HG03439 (cell line): ENCODE data around the gene NBEA.

Experiments
- ATAC-seq: cut with Tn5 transposase; IDR thresholded peaks from one replicate; pipeline ENCODE4 v1.9.1; 2021; ENCODE audit warnings: mild to moderate bottlenecking, moderate library complexity; ENCODE audit not compliant: unreplicated experiment

Gene NBEA

DNA sequence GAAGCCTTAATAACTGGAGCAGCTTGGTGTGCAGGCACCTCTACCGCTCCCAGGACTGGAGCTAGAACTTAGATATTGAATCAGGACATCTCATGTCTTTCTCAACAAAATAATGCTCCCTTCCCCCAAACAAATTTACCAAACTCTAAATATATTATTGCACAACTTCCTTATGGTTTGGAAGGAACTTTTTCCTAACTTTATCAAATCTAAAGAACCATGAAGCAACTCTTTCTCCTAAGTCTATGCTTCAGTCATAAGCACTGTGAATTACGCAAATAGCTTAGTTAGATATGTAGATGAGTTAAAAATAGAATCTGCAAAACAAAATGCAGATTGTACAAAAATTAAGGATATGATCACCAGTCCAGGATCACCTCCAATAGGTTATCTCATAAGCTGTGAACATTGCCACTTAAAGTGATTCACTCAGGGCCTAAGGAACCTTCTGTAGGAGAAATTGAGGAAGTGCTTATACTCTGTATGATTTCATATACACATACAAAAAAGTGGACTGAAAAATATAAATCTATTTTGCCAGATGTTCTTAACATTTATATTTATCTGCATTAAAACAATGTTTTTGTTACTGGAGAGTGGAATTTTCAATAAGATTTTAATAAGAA, 554.8 kb downstream of the NBEA start:
- no peak for ATAC-seq

DNA sequence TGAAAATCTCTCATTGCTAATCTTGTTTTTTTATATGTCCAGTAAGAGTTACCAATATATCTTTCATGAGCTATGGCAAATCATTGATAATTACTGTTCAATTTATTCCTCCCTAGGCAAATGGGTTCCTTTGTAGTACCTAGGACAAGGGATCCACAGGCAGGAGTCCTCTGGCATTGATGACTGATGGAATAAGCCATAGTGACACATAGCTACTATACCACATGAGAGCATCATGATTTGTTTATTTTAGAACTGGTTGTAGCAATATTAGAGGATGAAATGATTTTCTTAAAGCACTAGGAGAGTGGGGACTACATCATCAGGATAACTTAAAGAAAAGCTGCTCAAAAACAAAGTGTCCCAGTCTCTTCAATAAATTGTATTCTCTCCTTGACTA, 556.2 kb downstream of the NBEA start:
- no peak for ATAC-seq

DNA sequence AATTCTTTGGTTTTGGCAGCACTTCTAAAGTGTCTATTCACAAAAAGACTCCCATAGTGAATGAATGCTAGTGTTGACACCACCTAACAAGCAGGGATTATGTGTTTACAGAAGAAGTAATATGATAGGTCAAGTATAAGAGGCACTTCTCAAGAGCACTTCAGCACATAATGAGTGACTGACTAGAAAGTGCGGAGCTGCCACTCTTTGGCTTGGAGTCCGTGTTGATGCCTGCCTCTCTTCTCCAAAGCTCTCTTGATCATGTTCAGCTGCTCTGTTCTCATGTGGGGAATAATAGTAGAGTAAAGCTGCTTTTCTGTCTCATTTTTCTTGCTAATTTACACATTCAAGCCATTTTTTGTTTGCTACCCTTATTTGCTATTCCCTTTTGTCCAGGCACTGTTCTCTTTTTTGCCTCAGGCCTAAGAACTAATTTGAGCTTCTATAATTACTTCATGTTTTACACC, 557.2 kb downstream of the NBEA start:
- no peak for ATAC-seq

DNA sequence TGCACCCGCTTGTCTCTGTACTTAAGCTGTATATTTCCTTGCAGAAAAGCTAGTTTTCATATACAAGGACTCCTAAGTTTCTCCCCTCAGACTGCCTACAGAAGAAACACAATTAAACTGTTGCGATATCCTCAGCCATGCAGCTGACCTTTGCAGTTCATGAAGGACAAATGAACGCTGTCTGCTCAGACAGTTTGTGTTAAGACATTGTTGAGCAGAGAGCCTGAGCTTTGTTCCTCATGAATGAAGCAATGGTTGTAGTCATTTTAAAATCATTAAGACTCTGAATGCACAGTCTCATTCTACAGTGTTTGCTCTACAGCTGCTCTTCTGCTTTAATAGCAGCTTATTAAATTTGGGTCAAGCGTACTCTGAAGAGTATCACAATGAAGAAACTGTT, 557.6 kb downstream of the NBEA start:
- ATAC-seq: no peak

DNA sequence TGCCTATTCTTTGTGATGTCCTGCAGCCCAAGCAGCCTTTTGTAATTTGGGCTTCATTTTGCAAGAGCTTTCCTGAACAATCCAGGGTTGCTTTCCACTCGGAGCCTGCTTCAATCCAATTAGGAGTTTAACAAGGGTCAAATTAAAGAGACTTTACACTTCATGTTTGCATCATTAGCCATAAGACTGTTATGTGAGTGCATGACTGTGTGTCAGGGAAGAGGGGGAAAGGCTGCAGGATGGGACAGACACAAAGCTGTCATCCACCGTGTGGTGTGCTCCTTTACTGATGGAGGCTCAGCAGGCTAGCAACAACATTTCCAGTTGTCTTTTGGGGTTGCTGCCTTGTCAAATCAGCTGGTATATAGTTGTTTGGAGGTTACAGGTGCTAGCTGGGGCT, 558.1 kb downstream of the NBEA start:
- ATAC-seq: no peak

DNA sequence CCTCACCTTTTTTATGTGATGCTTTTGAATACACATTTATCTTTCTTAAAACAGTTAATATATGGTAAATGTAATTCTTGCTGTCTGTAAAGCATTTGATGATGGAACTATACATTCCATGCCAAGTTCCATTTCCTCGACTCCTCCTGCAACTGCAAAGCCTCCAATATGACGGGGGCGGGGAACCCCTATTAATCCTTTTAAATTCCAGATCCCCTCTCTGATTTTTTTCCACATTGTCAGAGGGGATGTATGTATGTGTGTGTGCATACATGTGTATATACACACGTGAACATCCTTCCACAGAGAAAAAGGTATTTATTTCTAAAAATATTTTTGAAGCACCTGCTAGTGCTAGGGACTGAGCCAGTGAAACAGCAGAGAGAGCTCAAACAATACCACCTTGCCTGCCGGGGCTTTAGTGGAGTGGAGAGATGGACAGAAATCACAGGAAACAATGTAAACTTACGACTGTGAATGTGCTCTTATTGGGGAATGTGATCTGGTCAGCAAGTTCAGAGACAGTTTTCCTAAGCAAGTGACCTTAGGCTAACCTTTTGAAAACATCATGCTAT, 559.7 kb downstream of the NBEA start:
- no peak for ATAC-seq

DNA sequence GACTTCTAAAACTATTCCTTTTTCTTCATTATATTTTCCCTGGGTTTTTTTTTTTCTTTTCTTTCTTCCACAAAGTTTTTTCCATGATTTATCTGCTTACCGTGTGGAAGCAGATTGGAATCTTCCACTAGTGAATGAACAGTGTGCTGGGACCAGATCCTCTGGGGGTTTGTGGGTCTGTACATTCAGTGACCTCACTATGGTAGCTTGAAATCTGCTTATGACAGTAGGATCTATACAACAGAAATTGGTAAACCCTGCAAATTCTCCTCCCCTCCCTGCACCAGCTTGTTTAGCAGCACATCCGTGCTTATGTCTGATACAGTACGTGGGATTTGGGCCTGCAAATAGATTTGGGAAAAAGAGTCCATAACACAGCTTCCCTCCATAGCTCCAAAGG, 560.4 kb downstream of the NBEA start:
- no peak for ATAC-seq

DNA sequence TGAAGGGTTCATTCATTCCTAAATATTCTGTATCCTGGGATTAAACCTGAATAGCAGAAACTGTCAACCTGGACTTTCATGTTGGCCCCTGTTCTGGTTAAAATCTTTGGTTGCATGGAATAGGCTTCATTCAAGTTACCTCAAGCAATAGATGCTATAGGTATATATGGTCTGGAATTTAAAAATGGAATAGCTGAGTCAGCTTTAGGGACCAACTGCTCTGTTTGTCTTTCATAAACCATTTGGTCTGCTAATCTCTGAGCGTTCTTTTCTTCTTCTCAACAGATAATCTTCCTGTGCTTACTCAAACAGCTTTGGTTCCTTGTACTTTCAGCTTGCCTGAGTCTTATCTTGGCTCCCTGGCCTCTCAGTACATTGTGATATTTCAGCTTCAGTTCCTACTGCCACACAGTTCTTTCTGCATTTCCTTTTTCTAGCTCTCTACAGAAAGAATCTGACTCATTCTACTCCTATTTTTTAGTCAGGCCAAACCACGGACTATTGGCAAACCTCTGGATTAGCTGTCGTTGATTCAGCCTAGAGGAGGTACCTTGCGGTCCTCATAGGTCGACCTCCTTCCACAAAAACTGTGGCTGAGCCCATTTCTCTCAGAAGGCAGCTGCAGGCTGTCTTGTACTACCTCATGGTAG, 570.3 kb downstream of the NBEA start:
- ATAC-seq: no peak

DNA sequence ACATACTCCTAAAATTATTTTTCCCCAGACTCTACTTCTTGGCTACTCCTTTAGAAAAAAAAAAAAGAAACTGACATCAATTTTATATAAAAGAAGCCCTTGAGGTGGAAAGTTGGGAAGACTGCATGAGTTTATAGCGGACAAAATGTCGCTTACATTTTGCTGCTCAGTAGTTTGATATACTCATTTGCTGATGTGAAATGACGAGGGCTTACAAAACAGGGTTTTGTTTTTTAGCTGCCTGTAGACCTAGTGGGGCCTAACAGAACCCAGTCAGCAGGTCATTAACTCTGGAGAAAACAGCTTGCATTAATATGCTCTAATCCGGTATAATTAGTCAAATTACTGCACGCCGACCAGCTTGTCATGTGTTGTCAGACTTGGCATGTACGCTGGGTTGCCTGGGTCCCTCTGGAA, 572.0 kb downstream of the NBEA start:
- ATAC-seq: no peak

DNA sequence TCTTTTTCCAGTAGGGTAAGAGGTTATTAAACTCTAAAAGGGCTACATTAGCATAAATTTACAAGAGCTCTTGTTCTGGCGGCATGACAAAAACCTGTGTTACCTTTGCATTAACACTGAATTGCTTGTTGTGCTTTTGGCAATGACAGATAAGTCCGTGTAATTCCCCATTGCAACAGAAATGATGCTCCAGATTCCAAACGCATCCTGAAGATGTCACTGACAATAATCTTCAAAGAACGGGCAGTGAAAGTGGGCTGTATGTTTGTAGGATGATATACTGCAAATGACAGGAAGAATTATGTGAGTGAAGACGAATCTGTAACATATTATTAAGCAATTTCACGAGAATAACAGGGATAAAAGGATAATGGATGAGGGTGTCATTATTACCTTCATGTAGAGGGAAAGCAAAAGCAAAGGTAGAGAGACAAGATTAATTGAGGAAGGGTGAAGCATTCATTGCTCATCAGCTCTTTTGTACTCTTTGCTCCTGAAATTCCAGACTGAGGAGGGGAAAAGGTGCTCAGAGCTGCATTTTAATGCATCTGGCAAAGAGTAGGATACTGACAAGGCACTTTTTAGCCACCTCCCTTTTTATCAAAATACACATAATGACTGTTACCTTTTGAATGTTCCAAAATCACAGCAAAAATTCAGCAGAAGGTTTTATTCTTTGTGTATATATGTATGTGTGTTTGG, 572.9 kb downstream of the NBEA start:
- no peak for ATAC-seq

DNA sequence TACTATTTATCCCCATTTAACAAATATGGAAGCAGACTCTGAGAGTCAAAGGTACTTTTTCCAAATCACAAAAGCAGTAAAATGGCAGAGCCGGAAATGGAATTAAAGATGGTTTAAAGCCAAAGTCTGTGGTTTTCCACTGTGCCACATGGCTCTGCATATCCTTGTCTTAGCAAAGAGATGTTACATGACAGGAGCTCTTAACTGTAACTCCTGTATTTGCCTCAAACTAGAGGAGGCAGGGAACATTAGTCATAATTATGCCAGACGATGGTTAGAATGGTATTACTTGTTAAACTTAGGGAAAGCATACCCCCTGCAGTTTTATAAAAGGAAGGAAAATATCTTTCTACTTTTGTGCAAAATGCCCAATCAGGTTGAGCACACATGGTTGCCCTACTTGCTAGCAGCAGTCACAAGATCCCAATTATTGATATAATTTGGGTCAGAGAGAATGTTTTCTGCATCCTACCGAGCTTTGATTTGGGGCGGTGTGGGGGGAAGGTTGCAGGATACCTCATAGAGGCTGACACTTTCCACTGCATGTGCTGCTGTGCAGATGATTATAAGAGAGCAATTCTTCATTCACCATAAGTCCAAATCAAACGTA, 576.4 kb downstream of the NBEA start:
- no peak for ATAC-seq

DNA sequence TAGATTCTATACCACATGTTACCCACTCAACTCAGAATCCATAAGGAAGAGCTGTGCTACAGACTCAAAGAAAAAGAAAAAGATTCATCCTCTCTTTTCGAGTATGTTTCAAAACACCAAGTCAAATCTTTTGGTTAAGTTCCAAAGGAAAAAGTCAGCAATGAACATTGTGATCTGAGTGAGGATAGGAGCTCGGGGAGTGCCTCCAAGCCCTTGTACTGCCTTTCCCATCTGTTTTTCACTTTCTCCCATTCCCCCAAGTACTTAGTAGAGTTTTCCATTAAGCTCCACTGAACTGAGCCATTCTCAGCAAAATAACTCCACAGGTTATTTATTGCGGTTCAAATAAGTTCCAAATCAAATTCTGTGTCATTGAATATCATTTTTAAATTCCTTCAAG, 582.1 kb downstream of the NBEA start:
- no peak for ATAC-seq

DNA sequence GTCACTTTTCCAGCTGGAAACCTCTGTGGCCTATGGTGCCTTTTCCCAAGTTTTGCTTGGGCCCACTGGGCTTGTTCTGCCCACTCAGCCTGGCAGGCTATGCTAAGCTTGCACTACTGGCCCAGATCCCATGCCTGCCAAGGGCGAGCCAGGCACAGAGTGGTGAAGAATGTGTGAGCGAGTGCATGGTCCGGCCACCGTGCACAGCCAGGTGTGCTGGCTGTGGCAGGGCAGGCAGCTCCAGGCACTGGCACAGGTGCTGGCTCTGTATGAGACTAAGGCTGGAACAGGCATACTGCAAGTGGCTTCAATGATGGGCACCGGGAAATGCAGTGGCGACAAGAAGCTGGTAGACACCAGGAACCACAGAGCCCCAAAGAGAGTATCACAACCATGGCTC, 584.5 kb downstream of the NBEA start:
- no peak for ATAC-seq

DNA sequence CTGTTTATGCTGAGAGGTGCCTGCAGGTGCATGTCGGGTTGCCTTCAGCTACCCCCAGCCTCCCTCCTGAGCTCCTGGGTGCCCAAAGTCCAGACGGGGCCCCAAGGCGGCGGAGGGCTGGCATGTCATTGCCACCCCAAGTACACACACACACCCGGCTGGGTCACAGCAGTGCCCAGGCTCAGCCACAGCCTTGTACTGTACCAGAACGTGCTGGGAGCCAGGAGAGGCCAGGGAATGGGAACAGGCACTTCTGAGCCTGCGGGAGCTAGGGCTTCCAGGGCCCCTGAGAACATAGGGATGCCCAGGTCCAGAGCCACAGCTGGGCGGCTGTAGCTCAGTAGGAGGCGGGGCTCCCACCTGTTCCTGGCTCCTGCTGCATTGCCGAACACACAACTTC, 585.4 kb downstream of the NBEA start:
- no peak for ATAC-seq

DNA sequence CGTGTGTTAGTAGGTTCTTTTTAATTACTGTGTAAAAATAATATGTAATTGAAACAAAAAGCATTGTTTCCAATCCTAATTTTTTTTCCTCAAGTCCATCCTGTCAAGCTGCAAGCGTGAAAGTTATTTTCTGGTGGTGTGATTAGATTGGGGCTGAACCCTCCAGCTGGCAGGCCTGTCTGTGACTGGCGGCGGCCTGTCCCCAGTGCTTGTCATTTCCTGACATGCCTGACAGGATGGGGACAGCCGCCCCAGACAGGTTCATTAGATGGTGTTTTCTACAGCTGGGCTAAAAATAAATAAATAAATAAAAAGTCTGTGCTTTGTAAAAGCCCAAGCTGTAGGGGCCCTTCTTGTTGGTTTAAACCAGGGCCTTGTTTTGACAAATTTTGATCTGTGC, 588.1 kb downstream of the NBEA start:
- ATAC-seq: no peak

DNA sequence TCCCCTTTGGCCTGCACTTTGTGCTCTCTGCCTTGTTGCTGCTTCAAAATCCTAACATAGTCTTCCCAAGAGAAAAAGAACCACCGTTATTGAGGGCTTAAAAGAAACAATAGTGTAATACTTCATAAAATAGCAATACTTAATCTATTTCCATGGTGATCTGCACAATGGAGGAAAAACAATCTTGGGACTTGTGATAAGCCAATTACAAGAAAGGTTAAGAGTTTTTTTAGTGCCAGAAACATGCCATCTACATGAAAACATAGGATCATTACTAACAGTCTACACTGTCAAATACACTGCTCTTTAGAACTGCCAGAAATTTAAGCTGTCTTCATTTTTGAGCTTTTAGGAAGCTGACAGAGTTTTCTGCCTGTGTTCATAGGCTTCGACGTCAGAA, 588.5 kb downstream of the NBEA start:
- ATAC-seq: no peak

DNA sequence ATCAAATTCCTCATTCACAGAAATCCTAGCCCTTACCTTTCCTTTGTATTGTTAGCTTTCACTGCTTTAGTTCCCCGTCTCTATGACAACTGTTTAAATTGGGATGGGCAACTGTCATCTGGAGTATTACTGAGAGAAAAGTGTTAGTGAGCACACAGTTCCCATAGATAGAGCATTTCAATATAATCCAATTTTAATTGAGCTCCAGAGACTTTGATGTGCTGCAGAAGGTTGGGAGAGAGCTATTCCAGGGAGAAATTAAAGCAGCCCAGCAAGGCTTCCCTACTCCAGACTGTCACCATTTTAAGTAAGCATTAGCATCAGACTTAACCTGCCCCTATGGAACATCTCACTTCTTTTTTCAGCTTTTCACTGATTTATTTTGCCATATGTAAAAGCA, 589.5 kb downstream of the NBEA start:
- ATAC-seq: no peak

DNA sequence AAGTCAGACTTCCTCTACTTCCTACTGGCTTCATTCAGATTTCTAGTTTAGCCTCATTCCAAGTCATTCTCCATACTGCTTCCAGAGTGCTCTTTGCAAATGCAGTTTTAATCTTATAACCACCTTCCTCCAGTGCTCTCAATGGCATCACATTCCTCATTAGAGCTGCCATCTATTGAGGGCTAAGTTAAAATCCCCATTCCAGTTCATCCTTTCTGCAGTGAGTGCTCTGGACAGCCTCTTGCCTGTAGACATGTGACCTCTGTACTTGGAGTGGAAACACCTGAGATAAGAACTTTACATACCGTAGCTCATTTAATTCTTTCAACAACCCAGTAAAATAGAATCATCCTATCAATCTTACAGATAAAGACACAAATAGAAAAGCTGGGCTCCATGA, 592.3 kb downstream of the NBEA start:
- no peak for ATAC-seq

DNA sequence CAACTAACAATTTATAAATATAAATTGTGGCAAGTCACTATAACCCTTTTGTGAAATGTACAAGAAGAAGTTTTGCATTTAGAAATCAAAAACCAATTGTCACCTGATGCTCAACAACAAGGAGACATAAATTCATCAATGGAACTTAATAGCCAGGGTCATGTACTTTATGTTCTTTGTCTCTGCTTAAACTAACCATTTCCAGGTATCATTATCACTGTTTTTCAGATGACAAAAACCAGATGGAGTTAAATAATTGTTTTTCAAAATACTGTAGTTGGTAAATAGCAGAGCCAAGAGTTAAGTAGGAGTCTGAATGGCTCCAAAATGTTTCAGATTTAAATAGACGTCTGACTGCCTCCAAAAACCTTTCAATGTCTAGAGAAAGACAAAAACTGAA, 606.7 kb downstream of the NBEA start:
- ATAC-seq: no peak

DNA sequence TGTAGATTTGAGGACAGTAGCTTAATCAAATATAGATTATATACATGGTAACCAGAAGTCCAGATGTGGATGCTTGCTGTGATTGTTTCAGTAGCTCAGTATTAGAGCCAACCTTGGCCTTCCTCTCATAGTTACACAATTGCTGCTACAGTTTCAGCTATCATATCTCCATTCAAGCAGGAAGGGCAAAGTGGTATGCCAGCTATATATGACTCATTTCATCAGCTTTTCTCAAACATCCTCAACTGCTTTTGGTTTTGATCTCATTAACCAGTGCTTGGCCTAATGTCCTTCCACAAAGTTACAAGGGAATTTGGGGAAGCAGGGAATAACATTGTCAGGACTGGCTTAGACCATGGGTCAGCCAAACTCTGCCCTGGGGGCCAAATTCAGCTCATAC, 607.4 kb downstream of the NBEA start:
- ATAC-seq: no peak

DNA sequence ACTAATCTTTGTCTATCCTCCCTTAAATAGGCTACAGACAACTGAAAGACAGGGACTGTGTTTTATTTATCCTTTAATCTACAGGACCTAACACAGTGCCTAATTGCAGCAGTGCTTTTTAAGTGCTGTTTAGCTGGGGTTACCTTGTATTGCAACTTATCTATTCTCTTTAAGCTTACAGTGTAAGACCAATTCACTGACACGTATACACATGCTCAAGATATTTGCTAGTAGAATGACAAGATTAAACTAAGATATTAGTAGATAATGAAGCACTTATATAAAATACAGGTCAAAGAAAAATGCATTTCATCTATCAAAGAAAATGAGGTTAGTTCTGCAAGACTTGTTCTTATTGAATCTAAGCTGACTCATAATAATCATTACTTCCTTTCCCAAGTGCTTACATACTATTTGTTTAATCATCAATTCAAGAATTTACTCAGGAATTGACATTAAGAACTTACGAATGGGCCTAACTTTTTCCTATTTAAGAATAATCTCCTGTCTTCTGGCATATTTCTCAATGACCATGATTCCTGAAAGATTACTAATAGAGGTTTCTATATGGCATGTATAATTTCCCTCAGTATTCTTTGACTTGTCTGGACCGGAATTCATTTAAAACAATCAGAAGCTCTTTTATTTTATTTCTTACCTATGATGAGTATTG, 610.2 kb downstream of the NBEA start:
- ATAC-seq: no peak
